HepG2 (cell line): ENCODE results near the gene SDK1.

Experiments
- CTCF ChIP-seq: sonication (generic); formaldehyde crosslinking; IDR thresholded peaks from 2 replicates; pipeline ENCODE4 v1.5.0; 2020; ENCODE audit warnings: mild to moderate bottlenecking, missing genetic modification reagents, moderate library complexity
- GATAD1 ChIP-seq: IDR thresholded peaks from 2 replicates; pipeline ENCODE4 v1.6.1; 2016; ENCODE audit warnings: missing genetic modification reagents, missing compliant biosample characterization
- ZBTB20 ChIP-seq: sonication (generic); formaldehyde crosslinking; IDR thresholded peaks from 2 replicates; pipeline ENCODE4 v1.8.1; 2023; ENCODE audit warnings: missing genetic modification reagents, low read depth, mild to moderate bottlenecking, borderline replicate concordance

GRCh38 chr7:3469641-3470040, 168.6 kb downstream of the SDK1 start:
- TF ChIP-seq CTCF (CRISPR knock-in tag) (no peak), ZBTB20 (no peak), GATAD1 (CRISPR knock-in tag) (no peak)
